Calu3 (cell line): ENCODE measurements around the gene ADNP. TPM values are rescaled to one million over a fixed set of nuclear protein-coding genes. Genes with fewer than 3 reads are reported as not detected.

Source experiments
- BruUV-seq: library from RNA; stranded (reverse); fragments of 400-500 nt; replicated peaks from 2 replicates; lab custom pipeline; 2021; lab: Mats Ljungman, UMichigan
- CTCF ChIA-PET: fragments of 300-600 bp; sonication (Branson Sonifier 250); formaldehyde crosslinking; loops from one replicate; lab custom pipeline; 2022; ENCODE audit warnings: antibody characterized with exemption; lab: Charles Lee
- DNase-seq: peaks from one replicate; pipeline ENCODE4 v3.0.0; 2022
- H3K27ac Mint-ChIP-seq: one replicate; pipeline ENCODE4 v1.8.0; 2022; ENCODE audit warnings: mixed read lengths; ENCODE audit not compliant: unreplicated experiment
- H3K27me3 Mint-ChIP-seq: one replicate; pipeline ENCODE4 v1.8.0; 2022; ENCODE audit warnings: mixed read lengths; ENCODE audit not compliant: unreplicated experiment
- H3K36me3 Mint-ChIP-seq: one replicate; pipeline ENCODE4 v1.8.0; 2022; ENCODE audit warnings: mild to moderate bottlenecking, moderate library complexity, mixed read lengths; ENCODE audit not compliant: insufficient read depth, unreplicated experiment
- H3K4me1 Mint-ChIP-seq: one replicate; pipeline ENCODE4 v1.8.0; 2022; ENCODE audit warnings: mild to moderate bottlenecking, low read depth, mixed read lengths; ENCODE audit not compliant: unreplicated experiment
- H3K4me3 Mint-ChIP-seq: one replicate; pipeline ENCODE4 v1.8.0; 2022; ENCODE audit warnings: mild to moderate bottlenecking, low read depth, moderate library complexity, mixed read lengths; ENCODE audit not compliant: unreplicated experiment
- H3K9me3 Mint-ChIP-seq: one replicate; pipeline ENCODE4 v1.8.0; 2022; ENCODE audit warnings: low read depth, mixed read lengths; ENCODE audit not compliant: unreplicated experiment
- CTCF ChIP-seq: fragments of 200-600 bp; IDR thresholded peaks from one replicate; pipeline ENCODE4 v1.8.0; 2022; ENCODE audit warnings: antibody characterized with exemption; ENCODE audit not compliant: unreplicated experiment
- intact Hi-C: fragments of 100-400 bp; cut with micrococcal nuclease; formaldehyde crosslinking; loops from one replicate; pipeline ENCODE4 v1.10.0; 2022; ENCODE audit not compliant: unreplicated experiment
- total RNA-seq: library from RNA; stranded (reverse); gene quantifications from 2 replicates; pipeline ENCODE4 v1.2.3, GENCODE V29; 2022

ADNP gene
- total RNA-seq, 1 experiment from 2014 or later, result 103 TPM

DNA sequence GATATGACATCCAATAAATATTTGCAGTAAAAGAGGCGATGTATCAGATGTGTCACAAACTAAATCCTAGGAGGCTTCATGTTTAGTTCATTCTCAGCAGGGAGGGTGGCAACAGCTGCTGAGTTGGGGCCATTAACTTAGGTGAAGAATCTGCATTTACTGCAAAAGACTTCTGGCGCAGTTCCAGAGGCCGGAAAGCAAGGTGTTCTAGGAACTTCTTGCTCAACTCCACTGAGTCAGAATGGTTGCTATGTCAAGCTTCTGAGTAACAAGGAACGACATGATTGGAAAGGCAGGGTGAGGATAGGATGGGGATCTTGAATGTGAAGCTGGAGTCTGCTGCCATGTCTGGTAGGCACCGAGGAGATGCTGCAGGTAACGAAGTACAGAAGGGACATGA is 11.7 kb downstream of the ADNP start:
- H3K4me3 Mint-ChIP-seq, result peak overlapping the region; percentile 17
- peaks cover 40% of the 10 kb centered on the region for H3K36me3 Mint-ChIP-seq
- TF ChIP-seq CTCF, result no peak
- CTCF ChIA-PET, result interaction anchor here (0.6 to 2.6 kb wide), 7 partner anchors 9 to 125 kb away, joined by 3 to 8 read pairs (median 4); partner anchors contain the start of genes ADNP, BCAS4, DPM1 and MOCS3
- peak overlapping the region; percentile 72 for H3K27ac Mint-ChIP-seq
- no TSS peak for BruUV-seq
- H3K4me1 Mint-ChIP-seq, result peaks cover 44% of the 10 kb centered on the region
- DNase-seq, result peak; percentile 66
- H3K9me3 Mint-ChIP-seq, result no peaks in the 10 kb centered on the region
- intact Hi-C loops, result no loop called here
- H3K27me3 Mint-ChIP-seq, result no peaks in the 10 kb centered on the region

DNA sequence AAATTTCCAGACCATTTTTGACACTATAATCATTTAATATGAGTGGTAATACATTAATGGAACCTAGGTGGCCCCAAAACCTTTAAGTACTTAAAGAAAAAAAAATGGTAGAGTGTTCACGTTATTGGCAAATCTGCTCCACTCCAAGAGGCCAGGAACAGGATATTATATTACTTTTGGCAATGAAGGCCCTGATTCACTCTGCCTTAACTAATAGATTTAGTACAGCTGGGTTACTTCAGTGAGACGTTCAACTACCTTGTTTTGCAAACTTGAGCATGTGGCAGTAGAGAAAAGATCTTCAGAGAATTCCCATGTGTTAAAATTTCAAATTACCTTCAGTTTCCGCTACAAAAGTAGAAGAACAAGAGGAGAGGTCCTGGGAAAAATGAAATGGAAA is 12.8 kb downstream of the ADNP start:
- no TSS peak for BruUV-seq
- Mint-ChIP-seq H3K4me3 (no peak overlapping the region), H3K36me3 (peaks cover 30% of the 10 kb centered on the region), H3K9me3 (no peaks in the 10 kb centered on the region), H3K27me3 (no peaks in the 10 kb centered on the region), H3K27ac (no peak overlapping the region), H3K4me1 (peaks cover 55% of the 10 kb centered on the region)
- CTCF ChIA-PET, result interaction anchor here (1.4 to 2.6 kb wide), 2 partner anchors 13 to 124 kb away, joined by 3 to 8 read pairs; partner anchors contain the start of genes ADNP and BCAS4
- no peak for TF ChIP-seq CTCF
- intact Hi-C loops, result no loop called here
- no peak for DNase-seq

DNA sequence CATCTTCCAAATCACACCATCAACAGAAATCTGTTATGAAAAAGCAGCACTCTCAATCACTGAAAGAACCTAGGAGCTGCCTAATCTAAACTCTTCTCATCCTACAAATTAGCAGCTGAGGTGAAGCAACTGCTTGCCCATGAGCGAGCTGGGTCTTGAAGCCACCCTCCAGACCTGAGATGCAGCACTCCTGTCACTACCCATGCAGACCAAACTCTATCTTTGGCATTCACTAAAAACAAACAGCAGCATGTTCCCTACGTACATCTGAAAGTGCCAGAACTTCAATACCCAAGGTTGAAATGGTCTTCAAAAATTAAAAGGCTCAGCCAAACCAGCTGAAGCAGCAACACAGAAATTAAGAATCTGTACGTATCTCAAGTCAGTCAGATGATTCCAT is 14.3 kb downstream of the ADNP start:
- Mint-ChIP-seq H3K27ac (no peak overlapping the region), H3K9me3 (no peaks in the 10 kb centered on the region), H3K4me1 (peaks cover 59% of the 10 kb centered on the region), H3K36me3 (peaks cover 24% of the 10 kb centered on the region), H3K4me3 (no peak overlapping the region), H3K27me3 (no peaks in the 10 kb centered on the region)
- no peak for DNase-seq
- intact Hi-C loops, result no loop called here
- no peak for TF ChIP-seq CTCF
- CTCF ChIA-PET, result interaction anchor here (1.0 to 1.6 kb wide), 2 partner anchors 12 to 122 kb away, joined by 4 to 5 read pairs; partner anchors contain the start of gene BCAS4
- BruUV-seq, result no TSS peak

- Mint-ChIP-seq H3K27me3 (no peaks in the 10 kb centered on the region), H3K4me1 (peaks cover 66% of the 10 kb centered on the region), H3K27ac (no peak overlapping the region), H3K9me3 (no peaks in the 10 kb centered on the region), H3K4me3 (no peak overlapping the region), H3K36me3 (peaks cover 29% of the 10 kb centered on the region)
- intact Hi-C loops, result no loop called here
- no peak for DNase-seq
- BruUV-seq, result no TSS peak
- CTCF ChIA-PET, result interaction anchor here (0.5 to 1.6 kb wide), 3 partner anchors 13 to 121 kb away, joined by 3 to 5 read pairs (median 4); partner anchors contain the start of gene BCAS4
- no peak for TF ChIP-seq CTCF
These were observed 15.0 kb downstream of the ADNP start for GRCh38 chr20:50916257-50916656.
